K562 (cell line): ENCODE measurements around the gene ANO10. TPM values are rescaled to one million over a fixed set of nuclear protein-coding genes. Genes with fewer than 3 reads are reported as not detected.

Experiments
- ELF4 ChIP-seq: fragments of 450-650 bp; formaldehyde crosslinking; IDR thresholded peaks from 2 replicates; pipeline ENCODE4 v1.4.0; 2022; ENCODE audit warnings: missing genetic modification characterization
- KLF13 ChIP-seq: fragments of 450-650 bp; IDR thresholded peaks from 2 replicates; pipeline ENCODE4 v1.6.1; 2016; ENCODE audit warnings: missing genetic modification characterization, low read depth, mild to moderate bottlenecking, missing compliant biosample characterization, moderate library complexity, borderline replicate concordance
- ZBTB34 ChIP-seq: fragments of 250-450 bp; sonication (Bioruptor Pico); IDR thresholded peaks from 2 replicates; pipeline ENCODE4 v1.8.0; 2021; ENCODE audit warnings: mild to moderate bottlenecking, moderate library complexity
- ZNF239 ChIP-seq: fragments of 250-450 bp; sonication (Bioruptor Pico); IDR thresholded peaks from 2 replicates; pipeline ENCODE4 v1.4.0; 2020; ENCODE audit warnings: mild to moderate bottlenecking
- ZNF766 ChIP-seq: fragments of 200-800 bp; sonication (Bioruptor generic); conservative IDR thresholded peaks from 2 replicates; pipeline ENCODE4 v1.6.1; 2016; ENCODE audit warnings: missing genetic modification characterization, missing compliant biosample characterization
- polyA plus RNA-seq, 8 experiments: library from polyadenylated mRNA; depleted of rRNA in 4 of 8; stranded (reverse) in 5 of 8; unstranded in 3 of 8; fragments of >200 nt; fragmentation: Nextera tagmentation in 2 of 8; fragmentation: Illumina TruSeq in 1 of 8; extraction: Ambion mirVana in 2 of 8; extraction: Trizol in 1 of 8; gene quantifications; 2 replicates each; pipeline versions ENCODE4 v1.2.1 to v1.2.3, GENCODE V29; 2011 to 2014; ENCODE audit warnings: inconsistent platforms in 1 of 8, missing spikeins in 1 of 8
- total RNA-seq, 7 experiments: library from RNA; depleted of rRNA in 6 of 7; stranded (reverse); fragments of >200 nt in 6 of 7; fragmentation: Illumina TruSeq in 2 of 7; extraction: Trizol in 2 of 7; gene quantifications; 2 replicates each; pipeline versions ENCODE4 v1.2.1 to v1.2.3, GENCODE V29; 2011 to 2021; ENCODE audit warnings: low replicate concordance in 1 of 7
- TF ChIP-seq, protein P1 (sequence below): fragments of 450-650 bp; formaldehyde crosslinking; IDR thresholded peaks from 2 replicates; pipeline ENCODE4 v1.4.0; 2022; ENCODE audit warnings: mild to moderate bottlenecking, moderate library complexity
- TF ChIP-seq, protein P2 (sequence below): fragments of 250-450 bp; sonication (Bioruptor Pico); IDR thresholded peaks from 2 replicates; pipeline ENCODE4 v1.9.0; 2021; ENCODE audit warnings: mild to moderate bottlenecking, inconsistent platforms
- TF ChIP-seq, protein P3 (sequence below), 3 experiments: fragments of 200-800 bp in 1 of 3; fragments of 250-450 bp in 1 of 3; fragments of 450-650 bp in 1 of 3; sonication (Bioruptor Pico) in 1 of 3; sonication (Bioruptor generic) in 1 of 3; formaldehyde crosslinking in 1 of 3; IDR thresholded peaks; 2 replicates each; pipeline versions ENCODE4 v1.6.1 to v1.8.0; 2016 to 2022; ENCODE audit warnings: mild to moderate bottlenecking in 2 of 3, missing genetic modification characterization in 2 of 3, missing compliant biosample characterization in 1 of 3, moderate library complexity in 1 of 3

Gene ANO10
- total and polyA plus RNA-seq, 9 of the 15 experiments (the other 6 are each of a cell fraction or from before 2014, with no cell fraction given) = 6.4 to 46.0 (median 32.3) TPM

- TF ChIP-seq, protein P1, sequence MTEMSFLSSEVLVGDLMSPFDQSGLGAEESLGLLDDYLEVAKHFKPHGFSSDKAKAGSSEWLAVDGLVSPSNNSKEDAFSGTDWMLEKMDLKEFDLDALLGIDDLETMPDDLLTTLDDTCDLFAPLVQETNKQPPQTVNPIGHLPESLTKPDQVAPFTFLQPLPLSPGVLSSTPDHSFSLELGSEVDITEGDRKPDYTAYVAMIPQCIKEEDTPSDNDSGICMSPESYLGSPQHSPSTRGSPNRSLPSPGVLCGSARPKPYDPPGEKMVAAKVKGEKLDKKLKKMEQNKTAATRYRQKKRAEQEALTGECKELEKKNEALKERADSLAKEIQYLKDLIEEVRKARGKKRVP = no peak
- TF ChIP-seq, protein P2, sequence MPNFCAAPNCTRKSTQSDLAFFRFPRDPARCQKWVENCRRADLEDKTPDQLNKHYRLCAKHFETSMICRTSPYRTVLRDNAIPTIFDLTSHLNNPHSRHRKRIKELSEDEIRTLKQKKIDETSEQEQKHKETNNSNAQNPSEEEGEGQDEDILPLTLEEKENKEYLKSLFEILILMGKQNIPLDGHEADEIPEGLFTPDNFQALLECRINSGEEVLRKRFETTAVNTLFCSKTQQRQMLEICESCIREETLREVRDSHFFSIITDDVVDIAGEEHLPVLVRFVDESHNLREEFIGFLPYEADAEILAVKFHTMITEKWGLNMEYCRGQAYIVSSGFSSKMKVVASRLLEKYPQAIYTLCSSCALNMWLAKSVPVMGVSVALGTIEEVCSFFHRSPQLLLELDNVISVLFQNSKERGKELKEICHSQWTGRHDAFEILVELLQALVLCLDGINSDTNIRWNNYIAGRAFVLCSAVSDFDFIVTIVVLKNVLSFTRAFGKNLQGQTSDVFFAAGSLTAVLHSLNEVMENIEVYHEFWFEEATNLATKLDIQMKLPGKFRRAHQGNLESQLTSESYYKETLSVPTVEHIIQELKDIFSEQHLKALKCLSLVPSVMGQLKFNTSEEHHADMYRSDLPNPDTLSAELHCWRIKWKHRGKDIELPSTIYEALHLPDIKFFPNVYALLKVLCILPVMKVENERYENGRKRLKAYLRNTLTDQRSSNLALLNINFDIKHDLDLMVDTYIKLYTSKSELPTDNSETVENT = 0 out of 2 replicates have a peak, but pooled peaks have one; percentile 2
- TF ChIP-seq ZNF766 (CRISPR knock-in tag) (peak; percentile 66), ZBTB34 (CRISPR knock-in tag) (no peak), KLF13 (tag) (0 out of 2 replicates have a peak, but pooled peaks have one; percentile 22), ZNF239 (CRISPR knock-in tag) (peak; percentile 50; the same call in 1 of the 2 replicates), ELF4 (CRISPR knock-in tag) (peak; percentile 87)
- TF ChIP-seq, protein P3, sequence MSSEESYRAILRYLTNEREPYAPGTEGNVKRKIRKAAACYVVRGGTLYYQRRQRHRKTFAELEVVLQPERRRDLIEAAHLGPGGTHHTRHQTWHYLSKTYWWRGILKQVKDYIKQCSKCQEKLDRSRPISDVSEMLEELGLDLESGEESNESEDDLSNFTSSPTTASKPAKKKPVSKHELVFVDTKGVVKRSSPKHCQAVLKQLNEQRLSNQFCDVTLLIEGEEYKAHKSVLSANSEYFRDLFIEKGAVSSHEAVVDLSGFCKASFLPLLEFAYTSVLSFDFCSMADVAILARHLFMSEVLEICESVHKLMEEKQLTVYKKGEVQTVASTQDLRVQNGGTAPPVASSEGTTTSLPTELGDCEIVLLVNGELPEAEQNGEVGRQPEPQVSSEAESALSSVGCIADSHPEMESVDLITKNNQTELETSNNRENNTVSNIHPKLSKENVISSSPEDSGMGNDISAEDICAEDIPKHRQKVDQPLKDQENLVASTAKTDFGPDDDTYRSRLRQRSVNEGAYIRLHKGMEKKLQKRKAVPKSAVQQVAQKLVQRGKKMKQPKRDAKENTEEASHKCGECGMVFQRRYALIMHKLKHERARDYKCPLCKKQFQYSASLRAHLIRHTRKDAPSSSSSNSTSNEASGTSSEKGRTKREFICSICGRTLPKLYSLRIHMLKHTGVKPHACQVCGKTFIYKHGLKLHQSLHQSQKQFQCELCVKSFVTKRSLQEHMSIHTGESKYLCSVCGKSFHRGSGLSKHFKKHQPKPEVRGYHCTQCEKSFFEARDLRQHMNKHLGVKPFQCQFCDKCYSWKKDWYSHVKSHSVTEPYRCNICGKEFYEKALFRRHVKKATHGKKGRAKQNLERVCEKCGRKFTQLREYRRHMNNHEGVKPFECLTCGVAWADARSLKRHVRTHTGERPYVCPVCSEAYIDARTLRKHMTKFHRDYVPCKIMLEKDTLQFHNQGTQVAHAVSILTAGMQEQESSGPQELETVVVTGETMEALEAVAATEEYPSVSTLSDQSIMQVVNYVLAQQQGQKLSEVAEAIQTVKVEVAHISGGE (CRISPR knock-in tag; IDR thresholded peaks at IDR 0.05) = no peak
Measured at GRCh38 chr3:43670635-43671522, 49.1 kb upstream of the ANO10 start (continued).
